Measurements from ENCODE around the gene AHRR. TPM values are rescaled to one million over a fixed set of nuclear protein-coding genes. Genes with fewer than 3 reads are reported as not detected.

Gene AHRR
- polyA plus RNA-seq, 3 donors: 0.15 TPM; not detected in 1

DNA sequence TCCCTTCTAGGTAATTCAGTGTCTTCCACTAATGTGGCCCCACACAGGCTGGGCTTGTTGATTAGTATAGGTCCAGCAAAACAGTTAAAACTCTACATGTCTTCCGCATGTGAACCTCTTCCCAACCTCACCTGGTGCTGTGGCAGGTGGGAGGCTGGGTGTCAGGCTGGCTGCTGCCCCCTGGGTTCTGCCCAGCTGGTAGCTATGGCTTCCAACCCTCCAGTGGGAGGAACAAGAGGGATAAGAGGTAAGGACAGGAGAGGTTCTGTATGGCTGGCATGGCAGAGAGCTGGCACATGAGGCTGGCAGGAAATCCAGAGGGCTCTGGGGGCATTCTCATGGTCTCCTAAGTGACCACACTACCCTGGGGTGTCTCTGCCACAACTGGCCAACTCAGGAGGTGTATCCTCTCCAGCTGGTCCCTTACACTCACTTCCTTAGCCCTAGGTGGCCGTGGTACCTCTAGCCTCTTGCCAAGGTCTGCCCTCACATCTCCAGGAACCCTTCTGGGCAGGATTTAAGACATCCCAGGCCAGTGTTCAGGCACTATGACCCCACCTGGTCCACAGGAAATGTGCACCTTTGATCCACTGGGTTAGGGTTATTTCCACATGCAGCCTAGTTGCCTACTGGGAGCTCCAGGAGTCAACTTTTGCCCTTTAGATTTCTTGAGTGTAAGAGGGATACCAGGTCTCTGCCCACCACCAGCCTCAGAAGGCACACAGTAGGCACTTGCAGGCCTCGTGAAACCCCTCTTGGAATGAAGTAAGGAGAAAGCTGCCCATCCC is 41.7 kb downstream of the AHRR start:
- H3K4me1 ChIP-seq (ENCODE audit: control insufficient read depth in 1 of 2, insufficient read depth in 2 of 2, low read length in 2 of 2): peaks cover 14 to 29% of the 10 kb centered on the region in 2 donors
- no peak overlapping the region for H3K9ac ChIP-seq (ENCODE audit: insufficient read depth, low read length, poor library complexity, severe bottlenecking)
- no peaks in the 10 kb centered on the region for H3K36me3 Mint-ChIP-seq
- no peaks in the 10 kb centered on the region for H3K36me3 ChIP-seq (replicated peaks in 1 of 2; ENCODE audit: control insufficient read depth in 1 of 2, insufficient read depth in 2 of 2, low read length in 2 of 2)
- peaks cover 0 to 19% (median 8%) of the 10 kb centered on the region in 7 donors for H3K9me3 Mint-ChIP-seq
- H3K27ac Mint-ChIP-seq: peak overlapping the region in 1 of 7 donors; percentile 52
- H3K9me3 ChIP-seq (replicated peaks in 1 of 2; ENCODE audit: control insufficient read depth in 1 of 2, insufficient read depth in 1 of 2, low read length in 2 of 2): no peaks in the 10 kb centered on the region
- peaks cover 9% of the 10 kb centered on the region for H3K4me1 Mint-ChIP-seq
- no peaks in the 10 kb centered on the region for H3K79me2 ChIP-seq (ENCODE audit: insufficient read depth, low read length)
- DNase-seq: peak in 1 of 3 donors; percentile 2
- intact Hi-C loops (cut with micrococcal nuclease): no loop called here
- H3K4me3 ChIP-seq (replicated peaks in 1 of 3; ENCODE audit: low read depth in 2 of 3, low read length in 3 of 3): no peak overlapping the region
- peaks cover 3 to 12% (median 4%) of the 10 kb centered on the region in 3 donors for H3K27me3 Mint-ChIP-seq (ENCODE audit: low read depth in 3 of 3)
- no peaks in the 10 kb centered on the region for H4K20me1 ChIP-seq (ENCODE audit: insufficient read depth, low read length)
- TF ChIP-seq, protein P1, sequence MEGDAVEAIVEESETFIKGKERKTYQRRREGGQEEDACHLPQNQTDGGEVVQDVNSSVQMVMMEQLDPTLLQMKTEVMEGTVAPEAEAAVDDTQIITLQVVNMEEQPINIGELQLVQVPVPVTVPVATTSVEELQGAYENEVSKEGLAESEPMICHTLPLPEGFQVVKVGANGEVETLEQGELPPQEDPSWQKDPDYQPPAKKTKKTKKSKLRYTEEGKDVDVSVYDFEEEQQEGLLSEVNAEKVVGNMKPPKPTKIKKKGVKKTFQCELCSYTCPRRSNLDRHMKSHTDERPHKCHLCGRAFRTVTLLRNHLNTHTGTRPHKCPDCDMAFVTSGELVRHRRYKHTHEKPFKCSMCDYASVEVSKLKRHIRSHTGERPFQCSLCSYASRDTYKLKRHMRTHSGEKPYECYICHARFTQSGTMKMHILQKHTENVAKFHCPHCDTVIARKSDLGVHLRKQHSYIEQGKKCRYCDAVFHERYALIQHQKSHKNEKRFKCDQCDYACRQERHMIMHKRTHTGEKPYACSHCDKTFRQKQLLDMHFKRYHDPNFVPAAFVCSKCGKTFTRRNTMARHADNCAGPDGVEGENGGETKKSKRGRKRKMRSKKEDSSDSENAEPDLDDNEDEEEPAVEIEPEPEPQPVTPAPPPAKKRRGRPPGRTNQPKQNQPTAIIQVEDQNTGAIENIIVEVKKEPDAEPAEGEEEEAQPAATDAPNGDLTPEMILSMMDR (IDR thresholded peaks at IDR 0.05): no peak
- WGBS (ENCODE audit: insufficient coverage): 100% methylated on average over 1 of the region's 3 CpGs
- H3K27ac ChIP-seq (ENCODE audit: low read depth in 1 of 2, low read length in 2 of 2): no peak overlapping the region
- H3K4me3 Mint-ChIP-seq: no peak overlapping the region
- no peaks in the 10 kb centered on the region for H3K27me3 ChIP-seq (ENCODE audit: control insufficient read depth in 2 of 2, insufficient read depth in 2 of 2, low read length in 2 of 2)
- no peak overlapping the region for H3K4me2 ChIP-seq (replicated peaks; ENCODE audit: extremely low read depth, low read length, poor library complexity, severe bottlenecking)
- no peak overlapping the region for H2AFZ ChIP-seq (ENCODE audit: insufficient read depth, low read depth, low read length, poor library complexity, severe bottlenecking)

DNA sequence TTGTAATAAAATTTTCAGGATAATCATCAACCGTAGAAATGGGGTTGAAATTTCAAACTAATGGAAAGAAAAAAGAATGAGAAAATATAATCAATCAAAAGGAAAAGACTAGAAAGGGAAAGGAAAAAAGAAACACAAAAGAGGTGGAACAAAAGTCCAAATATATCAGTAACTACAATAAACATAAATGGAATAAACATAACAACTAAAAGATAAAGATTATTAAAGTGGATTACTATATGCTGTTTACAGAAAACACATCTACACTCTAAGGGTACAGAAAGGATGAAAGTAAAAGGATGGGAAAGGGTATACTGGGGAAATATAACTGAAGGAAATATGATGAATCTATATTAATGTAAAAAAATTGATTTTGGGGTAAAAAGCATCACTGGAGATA is 43.0 kb downstream of the AHRR start:
- H3K36me3 Mint-ChIP-seq: no peaks in the 10 kb centered on the region
- H4K20me1 ChIP-seq (ENCODE audit: insufficient read depth, low read length): no peaks in the 10 kb centered on the region
- no CpG with 5 or more reads among the region's 1 CpG for WGBS (ENCODE audit: insufficient coverage)
- peaks cover 24 to 39% of the 10 kb centered on the region in 2 donors for H3K4me1 ChIP-seq (ENCODE audit: control insufficient read depth in 1 of 2, insufficient read depth in 2 of 2, low read length in 2 of 2)
- no peaks in the 10 kb centered on the region for H3K9me3 ChIP-seq (replicated peaks in 1 of 2; ENCODE audit: control insufficient read depth in 1 of 2, insufficient read depth in 1 of 2, low read length in 2 of 2)
- no peak overlapping the region for H3K27ac Mint-ChIP-seq
- no peak overlapping the region for H3K27ac ChIP-seq (ENCODE audit: low read depth in 1 of 2, low read length in 2 of 2)
- TF ChIP-seq, protein P1 (IDR thresholded peaks at IDR 0.05): no peak
- no peak overlapping the region for H3K4me2 ChIP-seq (replicated peaks; ENCODE audit: extremely low read depth, low read length, poor library complexity, severe bottlenecking)
- peaks cover 20% of the 10 kb centered on the region for H3K4me1 Mint-ChIP-seq
- peaks cover 0 to 4% of the 10 kb centered on the region in 2 donors for H3K27me3 ChIP-seq (ENCODE audit: control insufficient read depth in 2 of 2, insufficient read depth in 2 of 2, low read length in 2 of 2)
- no peak overlapping the region for H3K4me3 ChIP-seq (replicated peaks in 1 of 3; ENCODE audit: low read depth in 2 of 3, low read length in 3 of 3)
- DNase-seq: no peak
- no peaks in the 10 kb centered on the region for H3K79me2 ChIP-seq (ENCODE audit: insufficient read depth, low read length)
- peaks cover 6 to 18% (median 7%) of the 10 kb centered on the region in 3 donors for H3K27me3 Mint-ChIP-seq (ENCODE audit: low read depth in 3 of 3)
- peak overlapping the region in 1 of 2 donors; percentile 39 for H3K4me3 Mint-ChIP-seq
- H3K9ac ChIP-seq (ENCODE audit: insufficient read depth, low read length, poor library complexity, severe bottlenecking): no peak overlapping the region
- no peaks in the 10 kb centered on the region for H3K36me3 ChIP-seq (replicated peaks in 1 of 2; ENCODE audit: control insufficient read depth in 1 of 2, insufficient read depth in 2 of 2, low read length in 2 of 2)
- peaks cover 0 to 19% (median 8%) of the 10 kb centered on the region in 7 donors for H3K9me3 Mint-ChIP-seq
- no peak overlapping the region for H2AFZ ChIP-seq (ENCODE audit: insufficient read depth, low read depth, low read length, poor library complexity, severe bottlenecking)
- intact Hi-C loops (cut with micrococcal nuclease): no loop called here
